ENCODE data around the gene ZFYVE9.

Gene ZFYVE9

DNA sequence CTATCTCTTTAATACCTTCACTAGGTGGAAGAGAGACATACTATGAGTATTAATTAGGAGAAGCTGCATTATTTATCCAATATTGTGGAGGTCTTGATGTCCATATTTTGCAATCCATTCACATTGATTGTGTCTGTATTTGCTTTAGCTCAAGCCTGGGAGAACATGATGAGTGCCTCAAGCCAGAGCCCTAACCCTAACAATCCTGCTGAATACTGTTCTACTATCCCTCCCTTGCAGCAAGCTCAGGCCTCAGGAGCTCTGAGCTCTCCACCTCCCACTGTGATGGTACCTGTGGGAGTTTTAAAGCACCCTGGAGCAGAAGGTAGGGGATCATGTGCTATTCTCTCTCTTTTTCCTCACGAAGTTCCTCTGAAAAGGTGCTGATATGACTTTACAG is 124.6 kb downstream of the ZFYVE9 start:
- DNase-seq (no peak), ATAC-seq (ENCODE audit: insufficient read depth, low read depth) (no peak)
- no peak overlapping the region for H3K4me3 ChIP-seq (ENCODE audit: low read depth in 1 of 2, low read length in 2 of 2)
- H3K27ac ChIP-seq (ENCODE audit: low read length), result no peak overlapping the region
- no peaks in the 10 kb centered on the region for H4K20me1 ChIP-seq (ENCODE audit: insufficient read depth, low read length)
- H3K27me3 ChIP-seq (ENCODE audit: insufficient read depth, low read length, poor library complexity), result no peaks in the 10 kb centered on the region
- H3K4me1 ChIP-seq (ENCODE audit: insufficient read depth, low read length), result no peaks in the 10 kb centered on the region
- H2AFZ ChIP-seq (ENCODE audit: low read depth, low read length), result no peak overlapping the region
- peaks cover 39% of the 10 kb centered on the region for H3K36me3 ChIP-seq (ENCODE audit: insufficient read depth, low read length)
- H3K4me2 ChIP-seq (ENCODE audit: insufficient read depth, low read length), result no peak overlapping the region
- no peak for TF ChIP-seq EZH2 (IDR thresholded peaks at IDR 0.05; ENCODE audit: borderline replicate concordance, low read depth, low read length, severe bottlenecking)
- TF ChIP-seq, protein P1, sequence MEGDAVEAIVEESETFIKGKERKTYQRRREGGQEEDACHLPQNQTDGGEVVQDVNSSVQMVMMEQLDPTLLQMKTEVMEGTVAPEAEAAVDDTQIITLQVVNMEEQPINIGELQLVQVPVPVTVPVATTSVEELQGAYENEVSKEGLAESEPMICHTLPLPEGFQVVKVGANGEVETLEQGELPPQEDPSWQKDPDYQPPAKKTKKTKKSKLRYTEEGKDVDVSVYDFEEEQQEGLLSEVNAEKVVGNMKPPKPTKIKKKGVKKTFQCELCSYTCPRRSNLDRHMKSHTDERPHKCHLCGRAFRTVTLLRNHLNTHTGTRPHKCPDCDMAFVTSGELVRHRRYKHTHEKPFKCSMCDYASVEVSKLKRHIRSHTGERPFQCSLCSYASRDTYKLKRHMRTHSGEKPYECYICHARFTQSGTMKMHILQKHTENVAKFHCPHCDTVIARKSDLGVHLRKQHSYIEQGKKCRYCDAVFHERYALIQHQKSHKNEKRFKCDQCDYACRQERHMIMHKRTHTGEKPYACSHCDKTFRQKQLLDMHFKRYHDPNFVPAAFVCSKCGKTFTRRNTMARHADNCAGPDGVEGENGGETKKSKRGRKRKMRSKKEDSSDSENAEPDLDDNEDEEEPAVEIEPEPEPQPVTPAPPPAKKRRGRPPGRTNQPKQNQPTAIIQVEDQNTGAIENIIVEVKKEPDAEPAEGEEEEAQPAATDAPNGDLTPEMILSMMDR (IDR thresholded peaks at IDR 0.05; ENCODE audit: borderline replicate concordance, extremely low read depth, low read length, poor library complexity, severe bottlenecking), result no peak
- no peak overlapping the region for H3K9ac ChIP-seq (ENCODE audit: low read depth, low read length)
- 0 out of 2 replicates have a peak, but pooled peaks cover 3% of the 10 kb centered on the region for H3K79me2 ChIP-seq (ENCODE audit: insufficient read depth, low read length)
- no peaks in the 10 kb centered on the region for H3K9me3 ChIP-seq (ENCODE audit: insufficient read depth, low read length, severe bottlenecking)

DNA sequence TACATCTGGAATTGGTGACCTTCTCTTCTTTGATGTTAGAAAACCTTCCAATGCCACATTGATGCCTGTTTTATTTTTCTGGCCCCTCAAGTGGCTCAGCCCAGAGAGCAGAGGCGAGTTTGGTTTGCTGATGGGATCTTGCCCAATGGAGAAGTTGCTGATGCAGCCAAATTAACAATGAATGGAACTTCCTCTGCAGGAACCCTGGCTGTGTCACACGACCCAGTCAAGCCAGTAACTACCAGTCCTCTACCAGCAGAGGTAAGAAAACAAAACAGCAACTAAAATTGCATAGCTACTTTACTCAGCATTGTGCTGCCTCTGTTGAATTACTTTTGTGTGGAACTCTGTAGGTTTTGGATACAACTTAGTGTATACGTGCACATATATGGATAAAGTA is 126.5 kb downstream of the ZFYVE9 start:
- no peak overlapping the region for H3K9ac ChIP-seq (ENCODE audit: low read depth, low read length)
- TF ChIP-seq, protein P1 (IDR thresholded peaks at IDR 0.05; ENCODE audit: borderline replicate concordance, extremely low read depth, low read length, poor library complexity, severe bottlenecking), result no peak
- no peak for TF ChIP-seq EZH2 (IDR thresholded peaks at IDR 0.05; ENCODE audit: borderline replicate concordance, low read depth, low read length, severe bottlenecking)
- DNase-seq (no peak), ATAC-seq (ENCODE audit: insufficient read depth, low read depth) (no peak)
- no peaks in the 10 kb centered on the region for H3K9me3 ChIP-seq (ENCODE audit: insufficient read depth, low read length, severe bottlenecking)
- H3K27me3 ChIP-seq (ENCODE audit: insufficient read depth, low read length, poor library complexity), result no peaks in the 10 kb centered on the region
- H2AFZ ChIP-seq (ENCODE audit: low read depth, low read length), result no peak overlapping the region
- no peak overlapping the region for H3K4me3 ChIP-seq (ENCODE audit: low read depth in 1 of 2, low read length in 2 of 2)
- no peaks in the 10 kb centered on the region for H3K4me1 ChIP-seq (ENCODE audit: insufficient read depth, low read length)
- H3K27ac ChIP-seq (ENCODE audit: low read length), result no peak overlapping the region
- H3K36me3 ChIP-seq (ENCODE audit: insufficient read depth, low read length), result peaks cover 48% of the 10 kb centered on the region
- no peak overlapping the region for H3K4me2 ChIP-seq (ENCODE audit: insufficient read depth, low read length)
- no peaks in the 10 kb centered on the region for H4K20me1 ChIP-seq (ENCODE audit: insufficient read depth, low read length)
- H3K79me2 ChIP-seq (ENCODE audit: insufficient read depth, low read length), result no peaks in the 10 kb centered on the region

DNA sequence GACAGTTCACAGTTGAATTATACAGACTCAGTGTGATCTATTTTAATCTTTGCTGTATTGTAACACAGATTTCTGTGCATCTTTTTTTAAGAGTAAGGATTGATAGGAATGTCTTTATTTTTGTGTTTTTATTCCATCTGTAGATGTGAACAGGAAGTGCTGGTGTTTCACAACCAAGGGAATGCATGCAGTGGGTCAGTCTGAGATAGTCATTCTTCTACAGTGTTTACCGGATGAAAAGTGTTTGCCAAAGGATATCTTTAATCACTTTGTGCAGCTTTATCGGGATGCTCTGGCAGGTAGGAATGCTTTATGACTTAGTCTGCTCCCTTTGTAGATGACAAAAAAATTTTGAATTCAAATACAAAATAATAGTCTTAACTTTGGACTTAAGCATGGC is 139.6 kb downstream of the ZFYVE9 start:
- peaks cover 47% of the 10 kb centered on the region for H3K36me3 ChIP-seq (ENCODE audit: insufficient read depth, low read length)
- H3K4me2 ChIP-seq (ENCODE audit: insufficient read depth, low read length), result no peak overlapping the region
- H3K27me3 ChIP-seq (ENCODE audit: insufficient read depth, low read length, poor library complexity), result no peaks in the 10 kb centered on the region

More for the DNA sequence above, 139.6 kb downstream of the ZFYVE9 start:
- H3K9ac ChIP-seq (ENCODE audit: low read depth, low read length), result no peak overlapping the region
- no peaks in the 10 kb centered on the region for H3K9me3 ChIP-seq (ENCODE audit: insufficient read depth, low read length, severe bottlenecking)
- no peak for DNase-seq
- no peaks in the 10 kb centered on the region for H3K4me1 ChIP-seq (ENCODE audit: insufficient read depth, low read length)
- no peaks in the 10 kb centered on the region for H3K79me2 ChIP-seq (ENCODE audit: insufficient read depth, low read length)
- no peak overlapping the region for H3K4me3 ChIP-seq (ENCODE audit: low read depth in 1 of 2, low read length in 2 of 2)
- TF ChIP-seq, protein P1 (IDR thresholded peaks at IDR 0.05; ENCODE audit: borderline replicate concordance, extremely low read depth, low read length, poor library complexity, severe bottlenecking), result no peak
- TF ChIP-seq EZH2 (IDR thresholded peaks at IDR 0.05; ENCODE audit: borderline replicate concordance, low read depth, low read length, severe bottlenecking), result no peak
- ATAC-seq (ENCODE audit: insufficient read depth, low read depth), result no peak
- no peaks in the 10 kb centered on the region for H4K20me1 ChIP-seq (ENCODE audit: insufficient read depth, low read length)
- H2AFZ ChIP-seq (ENCODE audit: low read depth, low read length), result no peak overlapping the region
- no peak overlapping the region for H3K27ac ChIP-seq (ENCODE audit: low read length)

Measured in DND-41 (cell line).